Activated naive CD8-positive, alpha-beta T cell treated with anti-CD3 and anti-CD28 coated beads for 36 hours (primary cell): ENCODE results near the gene RPSA. TPM values are rescaled to one million over a fixed set of nuclear protein-coding genes. Genes with fewer than 3 reads are reported as not detected.
"Not testable (repeated sequence)": the region's sequence is repeated elsewhere in the genome, so short reads cannot be mapped to it uniquely, and the experiment has no call there.

ENCODE experiments used
- DNase-seq: peaks from one replicate; pipeline ENCODE4 v3.0.0; 2021
- H3K27ac Mint-ChIP-seq: one replicate; pipeline ENCODE4 v1.8.0; 2022; ENCODE audit warnings: mild to moderate bottlenecking, moderate library complexity, mixed read lengths
- H3K27me3 Mint-ChIP-seq: one replicate; pipeline ENCODE4 v1.8.0; 2022; ENCODE audit warnings: mild to moderate bottlenecking, mixed read lengths
- H3K36me3 Mint-ChIP-seq: one replicate; pipeline ENCODE4 v1.8.0; 2021; ENCODE audit warnings: mild to moderate bottlenecking, mixed read lengths
- H3K4me1 Mint-ChIP-seq: one replicate; pipeline ENCODE4 v1.8.0; 2021; ENCODE audit warnings: mixed read lengths
- H3K4me3 Mint-ChIP-seq: one replicate; pipeline ENCODE4 v1.8.0; 2022; ENCODE audit warnings: mild to moderate bottlenecking, moderate library complexity, mixed read lengths
- H3K9me3 Mint-ChIP-seq: one replicate; pipeline ENCODE4 v1.8.0; 2022; ENCODE audit warnings: mixed read lengths
- total RNA-seq, 2 experiments: library from RNA; stranded (reverse); gene quantifications; one replicate each; pipeline ENCODE4 v1.2.3, GENCODE V29; 2021

Gene RPSA
- total RNA-seq, 2 experiments from 2014 or later = 2,531 to 2,622 TPM

- Mint-ChIP-seq H3K4me3 (peak overlapping the region; percentile 98), H3K4me1 (peaks cover 39% of the 10 kb centered on the region), H3K27ac (peak overlapping the region; percentile 100), H3K27me3 (peaks cover 12% of the 10 kb centered on the region), H3K36me3 (peaks cover 63% of the 10 kb centered on the region), H3K9me3 (peaks cover 4% of the 10 kb centered on the region)
- DNase-seq = no peak
Observed at GRCh38 chr3:39407773-39408492, 1.4 kb downstream of the RPSA start.

- DNase-seq = peak; percentile 46
- H3K36me3 Mint-ChIP-seq = peaks cover 71% of the 10 kb centered on the region
- H3K27ac Mint-ChIP-seq = peak overlapping the region; percentile 100
- peaks cover 39% of the 10 kb centered on the region for H3K4me1 Mint-ChIP-seq
- peaks cover 4% of the 10 kb centered on the region for H3K9me3 Mint-ChIP-seq
- peaks cover 12% of the 10 kb centered on the region for H3K27me3 Mint-ChIP-seq
- peak overlapping the region; percentile 98 for H3K4me3 Mint-ChIP-seq
Observed at GRCh38 chr3:39408493-39409372, 2.2 kb downstream of the RPSA start.

- Mint-ChIP-seq H3K27ac (peak overlapping the region; percentile 100), H3K4me3 (peak overlapping the region; percentile 98), H3K4me1 (peaks cover 40% of the 10 kb centered on the region), H3K36me3 (peaks cover 72% of the 10 kb centered on the region), H3K27me3 (peaks cover 12% of the 10 kb centered on the region), H3K9me3 (peaks cover 4% of the 10 kb centered on the region)
- no peak for DNase-seq
Observed at GRCh38 chr3:39409514-39410136, 3.1 kb downstream of the RPSA start.

GRCh38 chr3:39410893-39411292 lies 4.4 kb downstream of the RPSA start:
- H3K9me3 Mint-ChIP-seq = peaks cover 4% of the 10 kb centered on the region
- peak overlapping the region; percentile 100 for H3K27ac Mint-ChIP-seq
- DNase-seq = no peak
- H3K27me3 Mint-ChIP-seq = peaks cover 12% of the 10 kb centered on the region
- H3K4me3 Mint-ChIP-seq = peak overlapping the region; percentile 52
- H3K4me1 Mint-ChIP-seq = peaks cover 40% of the 10 kb centered on the region
- peaks cover 75% of the 10 kb centered on the region for H3K36me3 Mint-ChIP-seq

- peak overlapping the region; percentile 76 for H3K27ac Mint-ChIP-seq
- H3K36me3 Mint-ChIP-seq = peaks cover 62% of the 10 kb centered on the region
- peaks cover 2% of the 10 kb centered on the region for H3K9me3 Mint-ChIP-seq
- DNase-seq = no peak
- peaks cover 4% of the 10 kb centered on the region for H3K27me3 Mint-ChIP-seq
- H3K4me3 Mint-ChIP-seq = peak overlapping the region; percentile 26
- H3K4me1 Mint-ChIP-seq = peaks cover 38% of the 10 kb centered on the region
Observed at GRCh38 chr3:39412668-39413260, 6.2 kb downstream of the RPSA start.

GRCh38 chr3:39413691-39414420 lies 7.3 kb downstream of the RPSA start:
- peak overlapping the region; percentile 54 for H3K27ac Mint-ChIP-seq

GRCh38 chr3:39414421-39414907 lies 7.9 kb downstream of the RPSA start:
- Mint-ChIP-seq H3K4me3 (no peak overlapping the region), H3K4me1 (peaks cover 27% of the 10 kb centered on the region), H3K27ac (peak overlapping the region; percentile 54), H3K9me3 (no peaks in the 10 kb centered on the region), H3K36me3 (peaks cover 45% of the 10 kb centered on the region), H3K27me3 (no peaks in the 10 kb centered on the region)
- no peak for DNase-seq

More at GRCh38 chr3:39413691-39414420, 7.3 kb downstream of the RPSA start:
- Mint-ChIP-seq H3K4me1 (peaks cover 32% of the 10 kb centered on the region), H3K27me3 (no peaks in the 10 kb centered on the region), H3K4me3 (no peak overlapping the region), H3K36me3 (peaks cover 51% of the 10 kb centered on the region), H3K9me3 (no peaks in the 10 kb centered on the region)
- DNase-seq = no peak

GRCh38 chr3:39415302-39415701 lies 8.8 kb downstream of the RPSA start:
- peaks cover 37% of the 10 kb centered on the region for H3K36me3 Mint-ChIP-seq
- H3K9me3 Mint-ChIP-seq, H3K27me3 Mint-ChIP-seq, DNase-seq, H3K4me3 Mint-ChIP-seq: not testable (repeated sequence)
- peak overlapping the region; percentile 54 for H3K27ac Mint-ChIP-seq
- peaks cover 22% of the 10 kb centered on the region for H3K4me1 Mint-ChIP-seq

- DNase-seq = peak; percentile 14
- H3K4me3 Mint-ChIP-seq = no peak overlapping the region
- no peaks in the 10 kb centered on the region for H3K27me3 Mint-ChIP-seq
- peak overlapping the region; percentile 6 for H3K27ac Mint-ChIP-seq
- H3K36me3 Mint-ChIP-seq = peaks cover 32% of the 10 kb centered on the region
- no peaks in the 10 kb centered on the region for H3K9me3 Mint-ChIP-seq
- H3K4me1 Mint-ChIP-seq = peaks cover 19% of the 10 kb centered on the region
Observed at GRCh38 chr3:39415983-39416382, 9.5 kb downstream of the RPSA start.

GRCh38 chr3:39416998-39417397 lies 10.5 kb downstream of the RPSA start:
- H3K4me3 Mint-ChIP-seq, H3K27me3 Mint-ChIP-seq, DNase-seq, H3K27ac Mint-ChIP-seq, H3K9me3 Mint-ChIP-seq: not testable (repeated sequence)
- peaks cover 12% of the 10 kb centered on the region for H3K4me1 Mint-ChIP-seq
- peaks cover 28% of the 10 kb centered on the region for H3K36me3 Mint-ChIP-seq

GRCh38 chr3:39418556-39419225 lies 12.2 kb downstream of the RPSA start:
- H3K27me3 Mint-ChIP-seq, H3K27ac Mint-ChIP-seq, DNase-seq, H3K4me3 Mint-ChIP-seq, H3K4me1 Mint-ChIP-seq, H3K9me3 Mint-ChIP-seq: not testable (repeated sequence)
- H3K36me3 Mint-ChIP-seq = peaks cover 11% of the 10 kb centered on the region

- Mint-ChIP-seq H3K36me3 (peaks cover 8% of the 10 kb centered on the region), H3K27ac (no peak overlapping the region), H3K9me3 (no peaks in the 10 kb centered on the region), H3K4me1 (peaks cover 6% of the 10 kb centered on the region), H3K4me3 (no peak overlapping the region), H3K27me3 (no peaks in the 10 kb centered on the region)
- no peak for DNase-seq
Observed at GRCh38 chr3:39419742-39420315, 13.3 kb downstream of the RPSA start.

- Mint-ChIP-seq H3K27me3 (no peaks in the 10 kb centered on the region), H3K9me3 (no peaks in the 10 kb centered on the region), H3K36me3 (peaks cover 7% of the 10 kb centered on the region), H3K27ac (no peak overlapping the region), H3K4me1 (peaks cover 6% of the 10 kb centered on the region), H3K4me3 (no peak overlapping the region)
- no peak for DNase-seq
Observed at GRCh38 chr3:39420543-39420942, 14.0 kb downstream of the RPSA start.
